GM19468 (cell line): Measurements from ENCODE around the gene STAT1.
"Not testable (repeated sequence)": the region's sequence is repeated elsewhere in the genome, so short reads cannot be mapped to it uniquely, and the experiment has no call there.

Experiments
- ATAC-seq: cut with Tn5 transposase; IDR thresholded peaks from one replicate; pipeline ENCODE4 v1.9.1; 2021; ENCODE audit warnings: mild to moderate bottlenecking, moderate library complexity, moderate number of reproducible peaks; ENCODE audit not compliant: unreplicated experiment; ENCODE audit errors: extremely low read depth

Gene STAT1

DNA sequence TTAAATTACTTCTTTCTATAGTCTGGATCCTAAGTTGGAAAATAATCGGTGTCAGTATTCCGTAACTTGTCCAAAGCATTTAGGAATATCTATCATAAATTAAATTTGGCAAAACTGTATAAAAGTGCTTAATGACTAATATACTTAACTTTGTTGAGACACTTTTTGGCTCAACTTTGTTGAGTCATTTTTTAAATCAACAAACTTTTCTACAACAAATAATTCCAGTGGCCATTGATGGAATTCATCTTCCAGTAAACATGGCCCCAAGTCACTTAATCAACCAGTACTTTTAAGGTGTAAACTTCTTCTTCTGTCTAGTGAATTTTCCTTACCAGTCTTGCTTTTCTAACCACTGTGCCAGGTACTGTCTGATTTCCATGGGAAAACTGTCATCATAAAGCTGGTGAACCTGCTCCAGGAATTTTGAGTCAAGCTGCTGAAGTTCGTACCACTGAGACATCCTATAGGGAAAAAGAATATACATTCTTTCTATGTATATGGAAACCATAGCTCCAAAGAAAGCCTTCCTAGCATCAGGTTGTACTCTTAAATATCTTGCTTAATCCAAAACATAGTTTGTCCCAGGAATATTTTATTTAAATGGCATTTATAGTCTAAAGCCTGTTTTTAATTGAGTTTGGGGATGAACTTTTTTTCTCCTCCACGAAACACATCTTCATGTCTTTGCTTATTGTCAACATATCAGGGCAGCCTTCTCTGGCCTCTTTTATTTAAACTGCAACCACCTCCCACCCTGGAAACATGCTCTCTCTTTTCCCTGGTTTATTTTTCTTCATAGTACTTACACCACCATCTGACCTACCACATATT lies 4.2 kb downstream of the STAT1 start:
- ATAC-seq = no peak

GRCh38 chr2:191008286-191008685 lies 5.7 kb downstream of the STAT1 start:
- no peak for ATAC-seq

DNA sequence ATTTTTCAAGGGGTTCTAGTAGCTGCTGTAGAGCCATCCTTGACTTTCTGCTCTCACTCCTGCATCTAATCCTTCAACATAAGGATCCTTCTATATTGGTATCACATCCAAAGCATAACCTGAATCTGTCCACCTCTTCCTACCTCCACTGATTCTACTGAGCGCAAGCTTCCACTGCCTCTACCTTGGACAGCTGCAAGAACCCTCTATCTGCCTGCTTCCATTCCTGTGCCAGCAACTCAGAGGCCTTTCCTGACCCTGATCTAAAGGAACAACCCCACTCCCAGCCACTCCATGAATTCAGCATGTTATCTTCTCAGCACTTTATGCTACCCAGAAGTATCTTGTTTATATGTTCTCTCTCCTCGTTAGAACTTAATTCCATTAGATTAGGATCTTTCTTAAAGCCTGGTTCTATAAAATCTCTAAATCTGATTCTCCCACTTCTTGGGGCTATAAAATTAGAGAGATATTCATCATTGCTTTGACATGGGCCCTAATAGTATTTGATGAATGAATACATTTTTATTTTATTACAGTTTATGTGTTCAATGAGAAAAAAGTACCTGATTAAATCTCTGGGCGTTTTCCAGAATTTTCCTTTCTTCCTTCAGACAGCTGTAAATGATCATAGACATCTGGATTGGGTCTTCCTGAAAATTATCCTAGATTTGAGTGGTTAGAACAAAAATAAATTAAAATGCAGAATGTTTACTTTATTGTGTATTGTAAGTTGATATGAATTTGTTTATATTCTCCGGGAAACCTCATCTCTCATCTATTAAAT lies 6.8 kb downstream of the STAT1 start:
- ATAC-seq = no peak

- ATAC-seq = no peak
Measured at GRCh38 chr2:191006297-191006696, 7.7 kb downstream of the STAT1 start.

- no peak for ATAC-seq
Measured at GRCh38 chr2:191003405-191004309, 10.3 kb downstream of the STAT1 start.

DNA sequence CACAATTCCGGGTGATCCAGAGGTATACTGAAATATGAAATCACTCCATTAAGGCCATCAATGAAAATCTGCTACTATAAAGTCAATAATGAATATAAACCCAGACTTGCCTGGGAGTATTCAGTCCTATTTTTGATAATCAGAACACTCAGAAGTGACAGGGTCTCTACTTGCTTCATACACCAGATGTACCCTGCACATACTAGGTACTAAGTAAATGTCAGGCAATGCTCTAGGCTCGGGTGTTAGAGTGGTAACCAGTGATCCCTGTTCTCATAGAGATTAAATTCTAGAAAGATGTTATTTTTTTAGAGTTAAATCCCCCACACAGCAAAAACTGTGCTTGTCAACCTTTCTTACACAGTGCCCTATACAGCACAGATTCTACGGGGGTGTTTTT lies 12.3 kb downstream of the STAT1 start:
- no peak for ATAC-seq

GRCh38 chr2:191001032-191001431 lies 12.9 kb downstream of the STAT1 start:
- no peak for ATAC-seq

GRCh38 chr2:190999949-191000665 lies 13.9 kb downstream of the STAT1 start:
- no peak for ATAC-seq

DNA sequence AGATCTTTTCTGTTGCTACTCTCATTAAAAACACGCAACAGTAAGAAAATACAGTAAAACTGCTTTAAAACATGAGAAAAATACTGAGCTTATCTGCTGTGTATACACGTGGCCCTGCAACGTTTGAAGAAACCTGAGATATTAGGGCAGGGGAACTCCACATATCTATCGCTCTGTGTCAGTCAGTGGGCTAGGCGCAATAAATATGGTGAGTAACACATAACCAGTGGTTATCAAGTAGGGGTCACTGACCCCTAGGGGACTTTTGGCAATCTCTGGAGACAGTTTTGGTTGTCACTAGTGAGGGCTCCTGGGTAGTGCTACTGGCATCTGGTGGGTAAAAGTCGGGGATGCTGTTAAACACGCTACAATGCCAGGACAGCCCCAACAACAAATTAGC lies 14.9 kb downstream of the STAT1 start:
- no peak for ATAC-seq

DNA sequence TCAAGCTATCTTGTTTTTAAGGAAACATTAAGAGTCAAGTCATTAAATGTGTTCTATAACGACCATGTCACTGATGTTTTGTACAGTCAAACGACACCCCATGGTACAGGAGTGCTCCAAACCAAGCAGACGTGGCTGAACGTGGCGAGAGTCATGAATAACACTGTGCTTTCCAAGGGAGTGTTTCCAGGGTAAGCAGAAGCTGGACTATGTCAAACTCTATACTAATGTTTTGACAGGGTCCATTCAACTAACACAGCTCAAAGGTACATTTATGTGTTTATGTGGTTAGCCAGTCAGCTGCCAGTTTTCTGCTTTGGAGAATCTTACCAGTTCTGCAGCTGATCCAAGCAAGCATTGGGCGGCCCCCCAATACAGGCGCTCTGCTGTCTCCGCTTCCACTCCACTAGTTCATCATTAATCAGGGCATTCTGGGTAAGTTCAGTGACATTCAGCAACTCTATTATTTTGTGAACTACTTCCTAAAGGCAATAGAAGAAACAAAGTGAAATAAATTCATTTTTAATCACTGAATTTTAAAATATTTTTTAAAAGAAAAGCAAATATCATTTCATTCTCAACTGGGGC lies 16.4 kb downstream of the STAT1 start:
- ATAC-seq = no peak

DNA sequence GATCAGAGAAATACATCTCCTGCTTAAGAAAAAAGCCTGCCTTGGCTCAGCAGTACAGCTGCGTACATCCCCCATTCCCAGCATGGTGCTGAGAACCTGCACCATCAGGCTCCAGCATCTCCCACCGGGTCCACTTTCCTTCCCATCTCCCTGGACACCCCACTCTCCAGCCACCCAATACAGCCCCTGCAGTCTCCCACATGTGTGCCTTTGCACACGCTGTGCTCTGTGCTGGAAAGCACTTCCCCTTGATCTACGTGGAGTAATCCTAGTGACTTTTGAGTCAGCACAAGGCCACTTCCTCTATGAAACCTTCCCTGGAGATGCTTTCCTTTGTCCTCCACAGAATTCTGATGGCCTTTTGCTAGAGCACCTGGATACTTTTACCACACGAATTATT lies 17.0 kb downstream of the STAT1 start:
- no peak for ATAC-seq

GRCh38 chr2:190996338-190996946 lies 17.5 kb downstream of the STAT1 start:
- ATAC-seq = no peak

GRCh38 chr2:190995315-190995714 lies 18.7 kb downstream of the STAT1 start:
- not testable (repeated sequence) for ATAC-seq

- no peak for ATAC-seq
Measured at GRCh38 chr2:190994148-190994547, 19.8 kb downstream of the STAT1 start.

GRCh38 chr2:190993292-190993643 lies 20.7 kb downstream of the STAT1 start:
- no peak for ATAC-seq

- no peak for ATAC-seq
Measured at GRCh38 chr2:190990132-190990531, 23.8 kb downstream of the STAT1 start.

GRCh38 chr2:190988910-190989309 lies 25.1 kb downstream of the STAT1 start:
- ATAC-seq = no peak

DNA sequence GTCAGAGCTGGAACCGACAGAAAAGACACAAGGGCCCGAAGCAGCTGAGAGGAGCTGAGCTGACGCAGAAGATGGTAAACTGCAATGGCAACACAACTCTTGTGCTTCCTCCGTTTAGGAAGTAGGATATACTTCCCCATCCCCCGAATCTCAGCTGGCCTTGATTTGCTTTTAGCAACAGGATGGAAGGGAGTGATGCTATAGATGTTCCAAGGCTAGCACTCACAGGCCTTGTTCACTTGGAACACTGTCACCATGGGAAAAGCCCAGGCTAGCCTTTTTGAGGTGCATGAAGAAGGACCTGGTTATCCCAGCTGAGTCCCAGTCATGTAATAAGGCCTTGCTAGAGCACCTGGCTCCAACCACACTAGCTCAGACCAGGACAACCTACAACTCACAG lies 26.0 kb downstream of the STAT1 start:
- no peak for ATAC-seq

DNA sequence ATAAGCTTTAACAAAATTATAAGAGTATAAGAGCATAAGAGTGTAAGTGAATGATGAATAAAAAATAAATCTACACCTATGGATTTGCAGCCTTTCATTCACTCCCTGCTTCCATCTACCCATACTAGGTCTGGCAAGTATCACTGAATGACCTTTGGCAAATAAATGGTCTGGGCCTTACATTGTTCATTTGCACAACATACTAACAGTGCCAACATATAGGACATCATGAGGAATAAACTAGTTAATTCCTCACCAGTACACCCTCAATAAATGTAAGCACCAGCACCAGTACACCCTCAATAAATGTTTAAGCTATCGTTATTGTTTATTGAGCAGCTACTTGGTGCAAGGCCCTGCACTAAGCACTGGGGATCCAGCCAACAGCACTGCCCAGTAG lies 26.9 kb downstream of the STAT1 start:
- no peak for ATAC-seq
